ENCODE data around the gene PGP. TPM values are rescaled to one million over a fixed set of nuclear protein-coding genes. Genes with fewer than 3 reads are reported as not detected.

The PGP gene
- total RNA-seq, 2 donors from 2014 or later, result 31.0 to 32.0 TPM

GRCh38 chr16:2200313-2200712 is 14.3 kb downstream of the PGP start:
- no peaks in the 10 kb centered on the region for H3K36me3 ChIP-seq (ENCODE audit: control insufficient read depth, insufficient read depth, low read length)
- WGBS, 2 experiments (ENCODE audit: insufficient coverage in 1 of 2, insufficient read length in 1 of 2), result 88 to 93% methylated on average over 2 to 6 of the region's 6 CpGs
- TF ChIP-seq CTCF (conservative IDR thresholded peaks at IDR 0.05), result no peak
- Mint-ChIP-seq H3K4me1 (no peaks in the 10 kb centered on the region), H3K9me3 (peaks cover 5% of the 10 kb centered on the region), H3K27me3 (ENCODE audit: insufficient read depth) (peaks cover 63% of the 10 kb centered on the region), H3K4me3 (no peak overlapping the region), H3K27ac (no peak overlapping the region), H3K36me3 (ENCODE audit: low read depth) (no peaks in the 10 kb centered on the region)
- peaks cover 44% of the 10 kb centered on the region for H3K27me3 ChIP-seq (ENCODE audit: control insufficient read depth, insufficient read depth, low read length, poor library complexity, severe bottlenecking)
- no peak for DNase-seq
- H3K27ac ChIP-seq (ENCODE audit: low read depth, low read length), result no peak overlapping the region
- no peaks in the 10 kb centered on the region for H3K9me3 ChIP-seq (ENCODE audit: control insufficient read depth, low read length)
- H3K4me1 ChIP-seq (ENCODE audit: control insufficient read depth, insufficient read depth, low read length), result peaks cover 4% of the 10 kb centered on the region
- no peak overlapping the region for H3K4me3 ChIP-seq (ENCODE audit: low read length)
- H3K9ac ChIP-seq (ENCODE audit: extremely low read depth, low read length, poor library complexity, severe bottlenecking), result no peak overlapping the region

- Mint-ChIP-seq H3K27me3 (ENCODE audit: insufficient read depth) (peaks cover 69% of the 10 kb centered on the region), H3K4me3 (no peak overlapping the region)
Measured at GRCh38 chr16:2199621-2200139, 15.0 kb downstream of the PGP start.

DNA sequence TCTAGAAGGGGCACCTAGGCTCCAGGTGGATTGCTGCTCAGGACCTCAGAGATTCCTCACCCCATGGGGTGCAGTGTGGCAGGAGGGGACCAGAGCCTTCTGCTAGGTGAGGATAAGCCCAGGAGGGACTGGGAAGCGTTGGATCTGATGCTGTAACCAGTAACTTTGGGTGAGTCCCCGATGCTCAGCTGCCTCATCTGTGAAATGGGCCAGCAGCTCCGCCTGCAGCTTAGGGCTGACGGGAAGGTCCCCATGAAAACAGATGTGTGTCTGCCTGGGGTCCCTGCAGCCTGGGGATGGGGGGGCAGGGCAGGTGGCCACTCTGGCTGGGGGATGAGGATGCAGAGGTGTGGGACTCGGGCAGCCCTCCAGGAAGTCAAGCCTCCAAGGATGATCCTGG is 15.5 kb downstream of the PGP start:
- H3K36me3 Mint-ChIP-seq (ENCODE audit: low read depth), result no peaks in the 10 kb centered on the region
- Histone ChIP-seq H3K36me3 (ENCODE audit: control insufficient read depth, insufficient read depth, low read length) (no peaks in the 10 kb centered on the region), H3K9ac (ENCODE audit: extremely low read depth, low read length, poor library complexity, severe bottlenecking) (no peak overlapping the region), H3K4me3 (ENCODE audit: low read length) (no peak overlapping the region), H3K27ac (ENCODE audit: low read depth, low read length) (no peak overlapping the region), H3K4me1 (ENCODE audit: control insufficient read depth, insufficient read depth, low read length) (peaks cover 7% of the 10 kb centered on the region), H3K9me3 (ENCODE audit: control insufficient read depth, low read length) (no peaks in the 10 kb centered on the region), H3K27me3 (ENCODE audit: control insufficient read depth, insufficient read depth, low read length, poor library complexity, severe bottlenecking) (peaks cover 48% of the 10 kb centered on the region)
- no peak overlapping the region for H3K4me3 Mint-ChIP-seq
- no peak for TF ChIP-seq CTCF (conservative IDR thresholded peaks at IDR 0.05)
- 89 to 92% methylated on average over 3 to 5 of the region's 5 CpGs for WGBS, 2 experiments (ENCODE audit: insufficient coverage in 1 of 2, insufficient read length in 1 of 2)
- no peaks in the 10 kb centered on the region for H3K4me1 Mint-ChIP-seq
- no peak overlapping the region for H3K27ac Mint-ChIP-seq
- peaks cover 69% of the 10 kb centered on the region for H3K27me3 Mint-ChIP-seq (ENCODE audit: insufficient read depth)
- H3K9me3 Mint-ChIP-seq, result peaks cover 5% of the 10 kb centered on the region
- no peak for DNase-seq

More at GRCh38 chr16:2199621-2200139, 15.0 kb downstream of the PGP start:
- DNase-seq, result no peak
- Histone ChIP-seq H3K4me1 (ENCODE audit: control insufficient read depth, insufficient read depth, low read length) (peaks cover 7% of the 10 kb centered on the region), H3K4me3 (ENCODE audit: low read length) (no peak overlapping the region), H3K9me3 (ENCODE audit: control insufficient read depth, low read length) (no peaks in the 10 kb centered on the region), H3K27ac (ENCODE audit: low read depth, low read length) (no peak overlapping the region), H3K27me3 (ENCODE audit: control insufficient read depth, insufficient read depth, low read length, poor library complexity, severe bottlenecking) (peaks cover 48% of the 10 kb centered on the region), H3K36me3 (ENCODE audit: control insufficient read depth, insufficient read depth, low read length) (no peaks in the 10 kb centered on the region), H3K9ac (ENCODE audit: extremely low read depth, low read length, poor library complexity, severe bottlenecking) (no peak overlapping the region)
- no peaks in the 10 kb centered on the region for H3K4me1 Mint-ChIP-seq
- no peak overlapping the region for H3K27ac Mint-ChIP-seq
- WGBS, 2 experiments (ENCODE audit: insufficient coverage in 1 of 2, insufficient read length in 1 of 2), result 79 to 80% methylated on average over 2 to 14 of the region's 14 CpGs
- peaks cover 5% of the 10 kb centered on the region for H3K9me3 Mint-ChIP-seq
- no peaks in the 10 kb centered on the region for H3K36me3 Mint-ChIP-seq (ENCODE audit: low read depth)
- TF ChIP-seq CTCF (conservative IDR thresholded peaks at IDR 0.05), result no peak
